Aorta (tissue), 5 donors: ENCODE measurements around the gene TPSAB1. TPM values are rescaled to one million over a fixed set of nuclear protein-coding genes. Genes with fewer than 3 reads are reported as not detected.
"Not testable (repeated sequence)": the region's sequence is repeated elsewhere in the genome, so short reads cannot be mapped to it uniquely, and the experiment has no call there.

Source experiments
- ATAC-seq: fragments of 200-7000 bp; cut with Tn5 transposase; one replicate; pipeline ENCODE4 v1.9.1; 2022; ENCODE audit warnings: moderate library complexity; ENCODE audit not compliant: low FRiP score
- DNase-seq, 2 donors: peaks; one replicate each; pipeline ENCODE4 v3.0.0-alpha.2; 2020
- H3K27ac ChIP-seq, 2 donors: one replicate each; pipeline ENCODE4 v1.5.1; 2013; ENCODE audit warnings: low read length in 2 of 2, mild to moderate bottlenecking in 2 of 2, moderate library complexity in 2 of 2, control low read depth in 1 of 2, inconsistent platforms in 1 of 2, low read depth in 1 of 2
- H3K27me3 ChIP-seq, 2 donors: one replicate each; pipeline ENCODE4 v1.6.1; 2013; ENCODE audit warnings: control low read depth in 1 of 2, low read length in 1 of 2, mild to moderate bottlenecking in 1 of 2, moderate library complexity in 1 of 2; ENCODE audit not compliant: insufficient read depth in 2 of 2, control insufficient read depth in 1 of 2
- H3K36me3 ChIP-seq, 2 donors: one replicate each; pipeline ENCODE4 v1.6.1; 2013; ENCODE audit warnings: control low read depth in 1 of 2, low read length in 1 of 2, mild to moderate bottlenecking in 1 of 2; ENCODE audit not compliant: insufficient read depth in 2 of 2, control insufficient read depth in 1 of 2
- H3K4me1 ChIP-seq, 2 donors: one replicate each; pipeline ENCODE4 v1.6.1; 2013; ENCODE audit warnings: low read length in 2 of 2, control low read depth in 1 of 2, mild to moderate bottlenecking in 1 of 2, moderate library complexity in 1 of 2; ENCODE audit not compliant: insufficient read depth in 2 of 2, control insufficient read depth in 1 of 2
- H3K4me3 ChIP-seq, 2 donors: one replicate each; pipeline ENCODE4 v1.5.1; 2013; ENCODE audit warnings: low read length in 2 of 2, control low read depth in 1 of 2, mild to moderate bottlenecking in 1 of 2
- H3K9me3 ChIP-seq: one replicate; pipeline ENCODE4 v1.6.1; 2013; ENCODE audit warnings: mild to moderate bottlenecking, low read length; ENCODE audit not compliant: control insufficient read depth
- WGBS, 2 donors: extraction: QIAGEN DNeasy Blood & Tissue Kit; methylation state at CpG; one replicate each; pipeline ENCODE4 v1.1.7; 2013; 5-methylcytosine and 5-hydroxymethylcytosine counted together
- intact Hi-C, 2 donors: fragments of 100-400 bp; cut with DNase I; formaldehyde crosslinking; loops; one replicate each; pipeline versions ENCODE4 v1.14.2 to v1.15.0; 2022
- polyA plus RNA-seq, 2 donors: library from polyadenylated mRNA; stranded (reverse); fragments of 200-250 nt; gene quantifications; one replicate each; pipeline ENCODE4 v1.2.3, GENCODE V29; 2013
- total RNA-seq, 2 donors: library from RNA; stranded (reverse); fragmentation: NEBNext Ultra II Directional; extraction: Animal tissue kit (Norgen Biotek cat#: 25700); gene quantifications; one replicate each; pipeline ENCODE4 v1.2.1, GENCODE V29; 2021
- donor health status: healthy with polysubstance abuse.
- donor health status: Bipolar disorder and iron deficiency.
- donor health status: DM: no; HTN: no; CAD: no.
- donor health status: DM: no; HTN: no; CAD: no.
- donor health status: DM: yes; HTN: yes; CAD: no.

TPSAB1 gene
- total and polyA plus RNA-seq, 4 donors = 3.0 to 38.0 (median 8.0) TPM

DNA sequence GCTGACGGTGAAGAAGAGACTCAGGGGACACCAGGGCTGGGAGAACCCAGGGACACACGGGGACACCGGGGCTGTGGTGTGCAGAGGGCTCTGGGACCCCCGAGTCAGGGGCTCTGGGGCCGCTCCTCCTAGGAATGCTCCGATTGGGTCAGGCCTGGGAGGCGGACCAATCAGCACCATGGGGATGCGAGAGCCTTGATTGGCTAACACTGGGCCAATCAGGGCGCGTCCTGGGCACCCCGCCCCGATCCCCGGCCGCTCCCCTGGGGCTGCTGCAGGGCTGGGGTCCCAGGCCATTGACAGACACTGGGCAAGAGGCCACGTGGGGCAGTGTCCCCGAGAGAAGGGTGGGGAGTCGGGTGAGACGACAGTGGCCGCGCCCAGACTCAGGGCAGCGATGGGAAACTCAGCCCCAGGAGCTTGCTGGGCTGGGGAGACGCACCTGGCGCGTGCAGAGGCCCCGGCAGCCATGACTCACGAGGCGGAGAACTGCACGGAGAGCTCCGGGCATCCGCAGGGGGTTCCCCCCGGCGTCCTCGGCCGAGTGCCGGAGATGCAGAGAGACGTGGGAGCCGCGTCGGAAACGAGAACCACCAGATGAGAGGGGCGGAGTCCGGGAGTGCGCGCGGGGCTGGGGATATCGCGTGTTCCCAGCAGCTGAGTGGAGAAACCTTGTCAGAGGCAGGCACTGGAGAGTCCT lies 8.3 kb upstream of the TPSAB1 start:
- H3K36me3 ChIP-seq, H3K27ac ChIP-seq, H3K4me3 ChIP-seq, DNase-seq, H3K4me1 ChIP-seq, H3K9me3 ChIP-seq, intact Hi-C loops, H3K27me3 ChIP-seq: not testable (repeated sequence)
- no CpG with 5 or more reads among the region's 47 CpGs for WGBS, 2 donors
- peak; percentile 5 for ATAC-seq

DNA sequence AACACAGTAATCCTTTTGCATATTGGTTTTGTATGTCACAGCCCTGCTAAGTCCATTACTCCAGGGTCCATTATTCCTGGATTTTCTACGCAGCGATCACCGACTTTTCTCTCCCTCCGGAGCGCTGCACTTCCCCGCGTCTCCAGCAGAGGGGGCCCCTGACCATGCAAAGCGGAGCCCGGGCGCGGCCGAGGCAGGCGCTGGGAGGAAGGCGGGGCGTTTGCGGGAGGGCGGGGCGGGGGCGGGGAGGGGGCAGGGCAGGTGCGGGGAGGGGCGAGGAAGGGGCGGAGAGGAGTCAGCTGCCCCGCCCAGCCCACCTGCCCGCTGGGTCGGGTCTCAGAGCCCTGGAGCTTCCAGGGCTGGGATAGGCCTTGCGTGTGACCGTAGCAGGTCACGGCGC lies 3.8 kb upstream of the TPSAB1 start:
- intact Hi-C loops, ATAC-seq, H3K36me3 ChIP-seq, H3K27ac ChIP-seq, DNase-seq, H3K4me1 ChIP-seq, H3K27me3 ChIP-seq, H3K4me3 ChIP-seq, H3K9me3 ChIP-seq: not testable (repeated sequence)
- WGBS, 2 donors = no CpG with 5 or more reads among the region's 29 CpGs

DNA sequence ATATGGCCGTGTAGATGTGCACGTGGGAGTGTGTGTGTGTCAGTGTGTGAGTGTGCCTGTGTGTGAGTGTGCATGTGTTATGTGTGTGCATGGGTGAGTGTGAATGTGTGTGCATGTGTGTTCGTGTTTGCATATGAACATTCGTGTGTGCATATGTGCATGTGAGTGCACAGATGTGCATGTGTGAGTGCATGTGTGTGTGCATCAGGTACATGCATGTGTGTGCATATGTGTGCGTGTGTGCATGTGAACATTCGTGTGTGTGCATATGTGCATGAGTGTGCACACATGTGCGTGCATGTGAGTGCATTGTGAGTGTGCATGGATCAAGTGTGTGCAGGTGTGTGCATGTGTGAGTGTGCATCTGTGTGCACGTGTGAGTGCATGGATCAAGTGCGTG lies 2.5 kb upstream of the TPSAB1 start:
- H3K27ac ChIP-seq = no peak overlapping the region
- H3K4me1 ChIP-seq = no peaks in the 10 kb centered on the region
- no peaks in the 10 kb centered on the region for H3K27me3 ChIP-seq
- intact Hi-C loops = no loop called here
- H3K36me3 ChIP-seq = no peaks in the 10 kb centered on the region
- DNase-seq (no peak), ATAC-seq (no peak)
- no peak overlapping the region for H3K4me3 ChIP-seq
- WGBS, 2 donors = 79 to 82% methylated on average over 9 of the region's 9 CpGs
- no peaks in the 10 kb centered on the region for H3K9me3 ChIP-seq

DNA sequence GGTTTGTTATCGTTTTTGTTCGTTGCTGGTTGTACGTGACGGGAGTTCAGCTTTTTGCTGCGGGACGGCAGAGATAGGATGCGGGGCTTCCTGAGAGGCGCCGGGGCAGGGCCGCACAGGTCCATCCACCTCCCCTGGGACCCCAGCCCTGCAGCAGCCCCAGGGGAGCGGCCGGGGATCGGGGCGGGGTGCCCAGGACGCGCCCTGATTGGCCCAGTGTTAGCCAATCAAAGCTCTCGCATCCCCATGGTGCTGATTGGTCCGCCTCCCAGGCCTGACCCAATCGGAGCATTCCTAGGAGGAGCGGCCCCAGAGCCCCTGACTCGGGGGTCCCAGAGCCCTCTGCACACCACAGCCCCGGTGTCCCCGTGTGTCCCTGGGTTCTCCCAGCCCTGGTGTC lies 1.6 kb upstream of the TPSAB1 start:
- DNase-seq, ATAC-seq: not testable (repeated sequence)

DNA sequence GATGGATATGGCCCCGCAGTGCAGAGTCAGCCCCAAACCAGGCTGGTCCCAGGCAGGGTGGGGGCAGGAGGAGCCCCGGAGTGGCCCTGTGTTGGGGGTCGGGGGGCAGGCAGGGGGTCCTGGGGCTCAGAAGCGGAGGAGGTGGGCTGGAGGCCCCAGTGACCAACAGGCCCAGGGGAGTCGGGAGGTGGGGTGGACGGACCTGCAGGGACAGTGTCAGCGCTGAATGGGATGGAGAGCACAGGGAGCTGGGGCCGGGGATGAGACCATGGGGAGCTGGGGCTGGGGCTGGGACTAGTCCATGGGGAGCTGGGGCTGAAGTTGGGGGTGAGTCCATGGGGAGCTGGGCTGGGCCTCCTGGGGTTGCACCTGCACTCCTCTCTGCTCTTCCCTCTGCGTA lies 930 bp upstream of the TPSAB1 start:
- H3K27me3 ChIP-seq, H3K4me3 ChIP-seq, H3K4me1 ChIP-seq, intact Hi-C loops, H3K9me3 ChIP-seq, H3K36me3 ChIP-seq, DNase-seq, H3K27ac ChIP-seq, ATAC-seq: not testable (repeated sequence)
- 87 to 92% methylated on average over 6 to 9 of the region's 9 CpGs for WGBS, 2 donors

More for the DNA sequence above, 1.6 kb upstream of the TPSAB1 start:
- H3K27ac ChIP-seq, H3K36me3 ChIP-seq, H3K4me3 ChIP-seq, H3K27me3 ChIP-seq, H3K9me3 ChIP-seq, H3K4me1 ChIP-seq, intact Hi-C loops: not testable (repeated sequence)
- 66 to 68% methylated on average over 18 to 19 of the region's 23 CpGs for WGBS, 2 donors

DNA sequence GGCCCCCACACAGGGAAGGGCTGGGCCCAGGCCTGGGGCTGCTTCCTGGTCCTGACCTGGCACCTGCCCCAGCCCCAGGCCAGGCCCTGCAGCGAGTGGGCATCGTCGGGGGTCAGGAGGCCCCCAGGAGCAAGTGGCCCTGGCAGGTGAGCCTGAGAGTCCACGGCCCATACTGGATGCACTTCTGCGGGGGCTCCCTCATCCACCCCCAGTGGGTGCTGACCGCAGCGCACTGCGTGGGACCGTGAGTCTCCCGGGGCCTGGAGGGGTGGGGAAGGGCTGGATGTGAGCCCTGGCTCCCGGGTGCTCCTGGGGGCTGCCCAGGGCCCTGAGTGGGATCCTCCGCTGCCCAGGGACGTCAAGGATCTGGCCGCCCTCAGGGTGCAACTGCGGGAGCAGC lies 576 bp downstream of the TPSAB1 start:
- H3K4me3 ChIP-seq, H3K4me1 ChIP-seq, H3K27ac ChIP-seq, intact Hi-C loops, DNase-seq, H3K27me3 ChIP-seq, H3K36me3 ChIP-seq, H3K9me3 ChIP-seq: not testable (repeated sequence)
- peak; percentile 8 for ATAC-seq
- WGBS, 2 donors = 81 to 87% methylated on average over 10 to 13 of the region's 15 CpGs

DNA sequence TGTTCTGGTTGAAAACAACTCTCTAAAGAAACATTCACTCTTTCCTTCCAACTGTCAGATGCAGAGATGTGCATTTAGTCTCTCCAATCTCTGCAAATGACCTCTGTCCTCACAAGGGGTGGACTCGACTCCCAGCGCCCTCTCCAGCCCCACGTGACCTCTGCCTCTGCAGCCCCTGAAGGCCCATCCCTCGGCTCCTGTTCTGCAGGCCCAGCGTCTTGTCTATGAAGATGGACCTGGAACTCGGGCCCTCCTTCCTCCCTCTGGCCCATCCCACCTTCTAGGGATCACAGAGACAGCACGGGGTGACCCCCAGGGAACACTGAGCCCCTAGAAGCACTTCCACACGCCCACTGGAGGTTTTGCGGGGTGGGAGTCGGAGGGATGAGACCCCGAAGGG lies 2.9 kb downstream of the TPSAB1 start:
- ATAC-seq, intact Hi-C loops: not testable (repeated sequence)

DNA sequence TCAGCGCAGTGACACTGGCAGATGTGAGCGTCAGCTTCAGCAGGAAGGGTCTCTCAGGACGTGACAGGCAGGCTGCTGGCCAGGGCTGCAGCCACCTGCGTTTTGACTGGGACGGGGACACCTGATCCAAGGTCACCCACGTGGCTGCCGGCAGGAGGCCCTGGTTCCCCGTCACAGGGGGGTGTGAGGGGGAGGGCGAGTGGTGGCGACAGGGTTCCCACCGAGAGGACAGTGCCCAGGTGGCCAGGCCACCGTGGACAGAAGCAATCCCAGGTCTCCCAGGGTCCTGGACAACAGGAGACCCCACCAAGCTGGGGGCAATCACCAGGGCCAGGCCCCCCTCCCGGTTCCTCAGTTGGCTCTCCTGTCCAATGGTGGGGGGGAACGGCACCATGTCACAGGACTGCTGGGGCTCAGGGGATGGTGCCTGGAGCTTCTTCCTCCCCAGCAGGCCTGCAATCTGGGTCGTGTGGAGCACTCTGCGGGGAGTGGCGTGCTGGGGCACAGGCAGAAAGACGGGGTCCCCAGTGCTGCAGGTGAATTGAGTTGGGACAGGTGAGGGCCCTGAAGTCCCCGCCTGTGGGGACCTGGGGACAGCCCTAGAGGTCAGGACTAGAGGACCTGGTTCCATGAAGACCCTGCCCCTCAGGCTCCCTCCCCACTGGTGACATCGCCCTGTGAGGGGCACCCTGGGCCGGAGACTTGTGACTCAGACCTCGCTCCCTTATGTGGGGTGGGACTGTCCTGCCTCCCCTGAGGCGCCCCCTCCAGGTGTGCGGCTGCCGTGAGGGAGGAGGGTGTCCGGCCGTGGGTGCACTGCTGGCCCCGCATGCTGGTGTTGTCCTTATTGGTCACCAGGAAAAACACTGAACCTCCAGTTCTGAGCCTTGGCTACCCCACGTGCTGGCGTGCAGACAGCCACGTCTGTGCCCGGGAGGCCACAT lies 3.7 kb downstream of the TPSAB1 start:
- H3K27ac ChIP-seq, H3K36me3 ChIP-seq, H3K9me3 ChIP-seq, DNase-seq, H3K4me1 ChIP-seq, ATAC-seq, H3K27me3 ChIP-seq, H3K4me3 ChIP-seq, intact Hi-C loops: not testable (repeated sequence)
- WGBS, 2 donors = 71 to 73% methylated on average over 29 to 32 of the region's 32 CpGs

More for the DNA sequence above, 2.9 kb downstream of the TPSAB1 start:
- H3K4me3 ChIP-seq, H3K9me3 ChIP-seq, H3K27me3 ChIP-seq, H3K27ac ChIP-seq, H3K36me3 ChIP-seq, H3K4me1 ChIP-seq, DNase-seq: not testable (repeated sequence)
- WGBS, 2 donors = 49 to 62% methylated on average over 7 of the region's 11 CpGs
